Panc1 (cell line): ENCODE measurements around the gene DAB2IP. TPM values are rescaled to one million over a fixed set of nuclear protein-coding genes. Genes with fewer than 3 reads are reported as not detected.

ENCODE experiments used
- ATAC-seq: fragments of 200-7000 bp; cut with Tn5 transposase; 2 replicates; pipeline ENCODE4 v1.9.1; 2020; ENCODE audit warnings: mild to moderate bottlenecking, moderate library complexity
- BruUV-seq: library from RNA; stranded (reverse); fragments of 400-500 nt; replicated peaks from 2 replicates; lab custom pipeline; 2021; lab: Mats Ljungman, UMichigan
- CTCF ChIA-PET: fragments of 300-600 bp; sonication (Branson Sonifier 250); formaldehyde crosslinking; loops from one replicate; lab custom pipeline; 2022; ENCODE audit warnings: antibody characterized with exemption; lab: Charles Lee
- POLR2A ChIA-PET: fragments of 300-600 bp; sonication (Branson Sonifier 250); formaldehyde crosslinking; loops from one replicate; lab custom pipeline; 2022; ENCODE audit warnings: antibody characterized with exemption; lab: Charles Lee
- DNase-seq: peaks from one replicate; pipeline ENCODE4 v3.0.0-alpha.2; 2010; ENCODE audit warnings: low read depth, low spot score
- H3K27ac ChIP-seq: 2 replicates; pipeline ENCODE4 v1.5.1; 2011; ENCODE audit warnings: mild to moderate bottlenecking, low read length, inconsistent platforms
- H3K27me3 ChIP-seq: fragments of 200-500 bp; sonication (Bioruptor generic); 2 replicates; pipeline ENCODE4 v1.6.0; 2014; ENCODE audit warnings: low read length, inconsistent platforms; ENCODE audit not compliant: control insufficient read depth, insufficient read depth
- H3K36me3 ChIP-seq: fragments of 200-500 bp; sonication (Bioruptor generic); 2 replicates; pipeline ENCODE4 v1.5.1; 2014; ENCODE audit warnings: inconsistent platforms, mild to moderate bottlenecking, low read length, moderate library complexity; ENCODE audit not compliant: control insufficient read depth, insufficient read depth
- H3K4me1 ChIP-seq: 2 replicates; pipeline ENCODE4 v1.5.1; 2011; ENCODE audit warnings: inconsistent platforms, mild to moderate bottlenecking, low read length, moderate library complexity; ENCODE audit not compliant: control insufficient read depth, insufficient read depth
- H3K4me3 ChIP-seq, 2 experiments: 2 replicates each; pipeline ENCODE4 v1.5.1; 2011 to 2012; ENCODE audit warnings: low read depth in 2 of 2, low read length in 2 of 2, mild to moderate bottlenecking in 2 of 2, inconsistent platforms in 1 of 2, moderate library complexity in 1 of 2
- H3K9me3 ChIP-seq: fragments of 200-500 bp; sonication (Bioruptor generic); 2 replicates; pipeline ENCODE4 v1.5.1; 2014; ENCODE audit warnings: low read depth, mild to moderate bottlenecking, inconsistent platforms, low read length, moderate library complexity; ENCODE audit not compliant: control insufficient read depth, insufficient read depth
- POLR2AphosphoS5 ChIP-seq: IDR thresholded peaks from 2 replicates; pipeline ENCODE4 v1.6.1; 2012; ENCODE audit warnings: mild to moderate bottlenecking, low read depth, low read length, moderate library complexity
- SIN3A ChIP-seq: IDR thresholded peaks from 2 replicates; pipeline ENCODE4 v1.6.1; 2012; ENCODE audit warnings: low read depth, mild to moderate bottlenecking, low read length, moderate library complexity, borderline replicate concordance; ENCODE audit not compliant: insufficient read depth
- TCF7L2 ChIP-seq: IDR thresholded peaks from 2 replicates; pipeline ENCODE4 v1.6.1; 2011; ENCODE audit warnings: mild to moderate bottlenecking, low read depth, low read length, inconsistent platforms
- in situ Hi-C: cut with HindIII; loops from 2 replicates; pipeline ENCODE4 v1.10.0; 2016; ENCODE audit warnings: low sequenced_read_pairs, low pct_unique_long_range_greater_than_20kb
- intact Hi-C: fragments of 100-400 bp; cut with micrococcal nuclease; formaldehyde crosslinking; loops from one replicate; pipeline ENCODE4 v1.10.0; 2022; ENCODE audit not compliant: unreplicated experiment
- total RNA-seq: library from RNA; stranded (reverse); gene quantifications from one replicate; pipeline ENCODE4 v1.2.1, GENCODE V29; 2021; ENCODE audit not compliant: unreplicated experiment
- TF ChIP-seq, protein P1 (sequence below): fragments of 450-650 bp; IDR thresholded peaks from 2 replicates; pipeline ENCODE4 v1.5.1; 2017; ENCODE audit warnings: mild to moderate bottlenecking
- TF ChIP-seq, protein P2 (sequence below), 2 experiments: IDR thresholded peaks; 2 replicates each; pipeline ENCODE4 v1.6.1; 2011 to 2012; ENCODE audit warnings: low read depth in 2 of 2, control low read depth in 1 of 2, low read length in 1 of 2, mild to moderate bottlenecking in 1 of 2, moderate library complexity in 1 of 2; ENCODE audit not compliant: insufficient read depth in 1 of 2

Gene DAB2IP
- total RNA-seq, 1 experiment from 2014 or later, result 18.4 TPM

GRCh38 chr9:121700165-121700831 lies 48.9 kb downstream of the DAB2IP start:
- peak overlapping the region; percentile 42 to 51 for H3K4me3 ChIP-seq
- no peak for TF ChIP-seq TCF7L2
- TF ChIP-seq, protein P1, sequence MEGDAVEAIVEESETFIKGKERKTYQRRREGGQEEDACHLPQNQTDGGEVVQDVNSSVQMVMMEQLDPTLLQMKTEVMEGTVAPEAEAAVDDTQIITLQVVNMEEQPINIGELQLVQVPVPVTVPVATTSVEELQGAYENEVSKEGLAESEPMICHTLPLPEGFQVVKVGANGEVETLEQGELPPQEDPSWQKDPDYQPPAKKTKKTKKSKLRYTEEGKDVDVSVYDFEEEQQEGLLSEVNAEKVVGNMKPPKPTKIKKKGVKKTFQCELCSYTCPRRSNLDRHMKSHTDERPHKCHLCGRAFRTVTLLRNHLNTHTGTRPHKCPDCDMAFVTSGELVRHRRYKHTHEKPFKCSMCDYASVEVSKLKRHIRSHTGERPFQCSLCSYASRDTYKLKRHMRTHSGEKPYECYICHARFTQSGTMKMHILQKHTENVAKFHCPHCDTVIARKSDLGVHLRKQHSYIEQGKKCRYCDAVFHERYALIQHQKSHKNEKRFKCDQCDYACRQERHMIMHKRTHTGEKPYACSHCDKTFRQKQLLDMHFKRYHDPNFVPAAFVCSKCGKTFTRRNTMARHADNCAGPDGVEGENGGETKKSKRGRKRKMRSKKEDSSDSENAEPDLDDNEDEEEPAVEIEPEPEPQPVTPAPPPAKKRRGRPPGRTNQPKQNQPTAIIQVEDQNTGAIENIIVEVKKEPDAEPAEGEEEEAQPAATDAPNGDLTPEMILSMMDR, result peak; percentile 85
- TF ChIP-seq POLR2AphosphoS5, result no peak
- TF ChIP-seq, protein P2, sequence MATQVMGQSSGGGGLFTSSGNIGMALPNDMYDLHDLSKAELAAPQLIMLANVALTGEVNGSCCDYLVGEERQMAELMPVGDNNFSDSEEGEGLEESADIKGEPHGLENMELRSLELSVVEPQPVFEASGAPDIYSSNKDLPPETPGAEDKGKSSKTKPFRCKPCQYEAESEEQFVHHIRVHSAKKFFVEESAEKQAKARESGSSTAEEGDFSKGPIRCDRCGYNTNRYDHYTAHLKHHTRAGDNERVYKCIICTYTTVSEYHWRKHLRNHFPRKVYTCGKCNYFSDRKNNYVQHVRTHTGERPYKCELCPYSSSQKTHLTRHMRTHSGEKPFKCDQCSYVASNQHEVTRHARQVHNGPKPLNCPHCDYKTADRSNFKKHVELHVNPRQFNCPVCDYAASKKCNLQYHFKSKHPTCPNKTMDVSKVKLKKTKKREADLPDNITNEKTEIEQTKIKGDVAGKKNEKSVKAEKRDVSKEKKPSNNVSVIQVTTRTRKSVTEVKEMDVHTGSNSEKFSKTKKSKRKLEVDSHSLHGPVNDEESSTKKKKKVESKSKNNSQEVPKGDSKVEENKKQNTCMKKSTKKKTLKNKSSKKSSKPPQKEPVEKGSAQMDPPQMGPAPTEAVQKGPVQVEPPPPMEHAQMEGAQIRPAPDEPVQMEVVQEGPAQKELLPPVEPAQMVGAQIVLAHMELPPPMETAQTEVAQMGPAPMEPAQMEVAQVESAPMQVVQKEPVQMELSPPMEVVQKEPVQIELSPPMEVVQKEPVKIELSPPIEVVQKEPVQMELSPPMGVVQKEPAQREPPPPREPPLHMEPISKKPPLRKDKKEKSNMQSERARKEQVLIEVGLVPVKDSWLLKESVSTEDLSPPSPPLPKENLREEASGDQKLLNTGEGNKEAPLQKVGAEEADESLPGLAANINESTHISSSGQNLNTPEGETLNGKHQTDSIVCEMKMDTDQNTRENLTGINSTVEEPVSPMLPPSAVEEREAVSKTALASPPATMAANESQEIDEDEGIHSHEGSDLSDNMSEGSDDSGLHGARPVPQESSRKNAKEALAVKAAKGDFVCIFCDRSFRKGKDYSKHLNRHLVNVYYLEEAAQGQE (IDR thresholded peaks at IDR 0.05; ENCODE audit: insufficient read depth in 1 of 2, low read depth in 2 of 2, low read length in 1 of 2), result no peak
- H3K27me3 ChIP-seq, result no peaks in the 10 kb centered on the region
- H3K9me3 ChIP-seq, result no peaks in the 10 kb centered on the region
- CTCF ChIA-PET, result interaction anchor here (0.6 to 0.8 kb wide), 3 partner anchors 10 to 33 kb away, joined by 3 to 4 read pairs (median 3); no protein-coding TSS in a partner anchor
- POLR2A ChIA-PET, result no interaction called here
- no peaks in the 10 kb centered on the region for H3K36me3 ChIP-seq
- no peaks in the 10 kb centered on the region; the same call in none of the 2 replicates for H3K4me1 ChIP-seq
- BruUV-seq, result no TSS peak
- intact Hi-C loops, result loop anchor here (2.0 kb wide), 1 partner anchor 293 kb away; no protein-coding TSS in a partner anchor
- ATAC-seq (peak; percentile 88), DNase-seq (no peak)
- H3K27ac ChIP-seq, result no peak overlapping the region
- in situ Hi-C loops, result no loop called here

DNA sequence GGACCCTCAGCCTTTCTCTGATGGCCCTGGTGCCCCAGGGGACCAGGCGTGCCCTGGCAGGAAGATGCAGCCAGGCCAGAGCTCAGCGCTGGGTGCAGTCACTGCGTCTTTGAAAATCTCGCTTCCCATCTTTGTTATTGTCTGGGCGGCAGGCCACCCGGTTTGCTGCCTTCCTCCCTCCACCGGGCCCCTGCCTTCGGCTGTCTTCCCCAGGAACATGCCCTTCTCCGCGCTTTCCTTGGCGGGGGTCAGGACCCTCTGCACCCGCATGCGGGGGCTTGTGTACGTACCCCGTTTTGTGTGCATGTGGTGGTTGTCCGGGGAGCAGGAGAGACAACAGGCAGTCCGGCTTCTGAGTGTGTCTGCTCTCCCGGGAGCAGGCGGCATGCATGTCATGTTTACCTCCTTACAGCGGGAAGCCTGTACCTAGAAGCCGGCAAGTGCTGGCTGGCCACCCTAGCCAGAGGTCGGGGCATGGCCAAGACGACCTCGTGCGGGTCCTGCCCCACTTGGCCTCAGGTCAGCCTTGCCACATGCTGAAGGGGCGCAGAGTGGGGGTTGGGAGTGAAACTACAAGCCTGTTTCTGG lies 49.5 kb downstream of the DAB2IP start:
- H3K9me3 ChIP-seq, result no peaks in the 10 kb centered on the region
- intact Hi-C loops (loop anchor here (2.0 kb wide), 1 partner anchor 292 kb away; no protein-coding TSS in a partner anchor), in situ Hi-C loops (no loop called here)
- no peaks in the 10 kb centered on the region; the same call in none of the 2 replicates for H3K4me1 ChIP-seq
- no TSS peak for BruUV-seq
- TF ChIP-seq, protein P1, result no peak
- TF ChIP-seq POLR2AphosphoS5 (no peak), SIN3A (no peak), TCF7L2 (no peak)
- TF ChIP-seq, protein P2 (IDR thresholded peaks at IDR 0.05; ENCODE audit: insufficient read depth in 1 of 2, low read depth in 2 of 2, low read length in 1 of 2), result no peak
- no peaks in the 10 kb centered on the region for H3K27me3 ChIP-seq
- H3K27ac ChIP-seq, result no peak overlapping the region
- CTCF ChIA-PET, result interaction anchor here (0.8 kb wide), 1 partner anchor 10 kb away, joined by 3 read pairs; no protein-coding TSS in a partner anchor
- POLR2A ChIA-PET, result no interaction called here
- DNase-seq (no peak), ATAC-seq (no peak)
- H3K36me3 ChIP-seq, result no peaks in the 10 kb centered on the region
- no peak overlapping the region for H3K4me3 ChIP-seq
